NCI-H345 (cell line): ENCODE results near the gene MACF1.
"Not testable (repeated sequence)": the region's sequence is repeated elsewhere in the genome, so short reads cannot be mapped to it uniquely, and the experiment has no call there.

ENCODE experiments used
- DNase-seq: peaks from one replicate; lab custom pipeline; 2025; lab: John Stamatoyannopoulos, UW

The MACF1 gene

GRCh38 chr1:39492118-39493042 is 287.9 kb downstream of the MACF1 start:
- DNase-seq = not testable (repeated sequence)

- not testable (repeated sequence) for DNase-seq
Observed at GRCh38 chr1:39493043-39493810, 288.7 kb downstream of the MACF1 start.

GRCh38 chr1:39494671-39495410 is 290.3 kb downstream of the MACF1 start:
- no peak for DNase-seq

GRCh38 chr1:39496520-39496919 is 292.0 kb downstream of the MACF1 start:
- not testable (repeated sequence) for DNase-seq

GRCh38 chr1:39497585-39497984 is 293.1 kb downstream of the MACF1 start:
- DNase-seq = no peak

GRCh38 chr1:39498096-39498710 is 293.7 kb downstream of the MACF1 start:
- not testable (repeated sequence) for DNase-seq

GRCh38 chr1:39498821-39499220 is 294.3 kb downstream of the MACF1 start:
- DNase-seq = not testable (repeated sequence)

- DNase-seq = no peak
Observed at GRCh38 chr1:39499668-39500067, 295.2 kb downstream of the MACF1 start.

GRCh38 chr1:39500862-39501389 is 296.4 kb downstream of the MACF1 start:
- no peak for DNase-seq

GRCh38 chr1:39501666-39502065 is 297.2 kb downstream of the MACF1 start:
- DNase-seq = no peak

GRCh38 chr1:39504436-39504835 is 299.9 kb downstream of the MACF1 start:
- not testable (repeated sequence) for DNase-seq

- DNase-seq = no peak
Observed at GRCh38 chr1:39505289-39505688, 300.8 kb downstream of the MACF1 start.

- no peak for DNase-seq
Observed at GRCh38 chr1:39507230-39507928, 302.9 kb downstream of the MACF1 start.

GRCh38 chr1:39508266-39508665 is 303.8 kb downstream of the MACF1 start:
- no peak for DNase-seq

GRCh38 chr1:39508857-39509305 is 304.4 kb downstream of the MACF1 start:
- DNase-seq = no peak

- DNase-seq = no peak
Observed at GRCh38 chr1:39509360-39510009, 305.0 kb downstream of the MACF1 start.

GRCh38 chr1:39510570-39511186 is 306.2 kb downstream of the MACF1 start:
- not testable (repeated sequence) for DNase-seq

- not testable (repeated sequence) for DNase-seq
Observed at GRCh38 chr1:39511477-39511876, 307.0 kb downstream of the MACF1 start.

GRCh38 chr1:39512234-39512847 is 307.8 kb downstream of the MACF1 start:
- not testable (repeated sequence) for DNase-seq
